B cell (primary cell): ENCODE measurements around the gene IGF1. TPM values are rescaled to one million over a fixed set of nuclear protein-coding genes. Genes with fewer than 3 reads are reported as not detected.

Experiments
- ATAC-seq: fragments of 200-7000 bp; cut with Tn5 transposase; one replicate; pipeline ENCODE4 v1.10.0; 2021; ENCODE audit warnings: low read depth, mild to moderate bottlenecking, moderate number of reproducible peaks, moderate library complexity
- CTCF ChIA-PET: fragments of 350-600 bp; sonication (Branson Sonifier 250); formaldehyde crosslinking; loops from one replicate; lab custom pipeline; 2021; ENCODE audit warnings: antibody characterized with exemption, inconsistent platforms; lab: Charles Lee
- POLR2A ChIA-PET: fragments of 350-600 bp; sonication (Branson Sonifier 250); formaldehyde crosslinking; loops from one replicate; lab custom pipeline; 2021; ENCODE audit warnings: antibody characterized with exemption; lab: Charles Lee
- DNase-seq: peaks from one replicate; pipeline ENCODE4 v3.0.0; 2013
- H2AFZ ChIP-seq: 2 replicates; pipeline ENCODE4 v1.6.1; 2012; ENCODE audit warnings: mild to moderate bottlenecking, low read depth, low read length; ENCODE audit not compliant: insufficient read depth, poor library complexity, severe bottlenecking
- H3K27ac ChIP-seq, 2 donors: 1 replicate in 1 of 2; 2 replicates in 1 of 2; pipeline ENCODE4 v1.5.1; 2012 to 2013; ENCODE audit warnings: low read length in 2 of 2, mild to moderate bottlenecking in 2 of 2, moderate library complexity in 1 of 2
- H3K27me3 ChIP-seq, 4 experiments: fragments of 200-600 bp in 1 of 4; sonication (generic) in 1 of 4; replicated peaks in 1 of 4; 1 replicate in 2 of 4; 2 replicates in 2 of 4; pipeline versions ENCODE4 v1.6.1 to v1.7.0; 2013 to 2016; ENCODE audit warnings: low read length in 3 of 4, mild to moderate bottlenecking in 2 of 4, mixed read lengths in 1 of 4, moderate library complexity in 1 of 4; ENCODE audit not compliant: insufficient read depth in 4 of 4, control insufficient read depth in 3 of 4; ENCODE audit errors: control extremely low read depth in 1 of 4
- H3K36me3 ChIP-seq, 2 experiments: replicated peaks in 1 of 2; 1 replicate in 1 of 2; 2 replicates in 1 of 2; pipeline versions ENCODE4 v1.6.1 to v1.7.1; 2013; ENCODE audit warnings: low read length in 1 of 2; ENCODE audit not compliant: insufficient read depth in 2 of 2, control insufficient read depth in 1 of 2; ENCODE audit errors: control extremely low read depth in 1 of 2, extremely low read depth in 1 of 2
- H3K4me1 ChIP-seq, 2 donors: fragments of 200-600 bp in 1 of 2; sonication (generic) in 1 of 2; 1 replicate in 1 of 2; 2 replicates in 1 of 2; pipeline versions ENCODE4 v1.5.1 to v1.6.1; 2013 to 2017; ENCODE audit warnings: low read length in 2 of 2; ENCODE audit not compliant: control insufficient read depth in 2 of 2, insufficient read depth in 2 of 2
- H3K4me2 ChIP-seq: replicated peaks from 2 replicates; pipeline ENCODE3; 2012; ENCODE audit warnings: mild to moderate bottlenecking, low read depth, low read length; ENCODE audit not compliant: poor library complexity, severe bottlenecking
- H3K4me3 ChIP-seq, 5 experiments: fragments of 200-600 bp in 1 of 5; sonication (generic) in 1 of 5; 1 replicate in 3 of 5; 2 replicates in 2 of 5; pipeline versions ENCODE4 v1.5.1 to v1.7.0; 2011 to 2016; ENCODE audit warnings: low read length in 4 of 5, mild to moderate bottlenecking in 4 of 5, low read depth in 2 of 5, control low read depth in 1 of 5, moderate library complexity in 1 of 5; ENCODE audit not compliant: insufficient read depth in 1 of 5; ENCODE audit errors: control extremely low read depth in 1 of 5, extremely low read depth in 1 of 5
- H3K79me2 ChIP-seq: fragments of 200-600 bp; sonication (generic); one replicate; pipeline ENCODE4 v1.6.0; 2016; ENCODE audit warnings: low read length; ENCODE audit not compliant: control insufficient read depth, insufficient read depth
- H3K9ac ChIP-seq: fragments of 200-600 bp; sonication (generic); 2 replicates; pipeline ENCODE4 v1.6.1; 2017; ENCODE audit warnings: mild to moderate bottlenecking, low read length, moderate library complexity
- H3K9me3 ChIP-seq, 3 donors: one replicate each; pipeline versions ENCODE4 v1.6.1 to v1.7.1; 2013; ENCODE audit warnings: low read length in 2 of 3; ENCODE audit not compliant: control insufficient read depth in 2 of 3, insufficient read depth in 1 of 3; ENCODE audit errors: control extremely low read depth in 1 of 3
- H4K20me1 ChIP-seq: 2 replicates; pipeline ENCODE4 v1.6.0; 2012; ENCODE audit warnings: mild to moderate bottlenecking, low read length; ENCODE audit not compliant: insufficient read depth, control insufficient read depth, poor library complexity, severe bottlenecking
- H3K27ac Mint-ChIP-seq: one replicate; pipeline ENCODE4 v1.8.0; 2021; ENCODE audit warnings: mixed read lengths
- H3K27me3 Mint-ChIP-seq: one replicate; pipeline ENCODE4 v1.8.0; 2021; ENCODE audit warnings: mixed read lengths
- H3K4me1 Mint-ChIP-seq: one replicate; pipeline ENCODE4 v1.8.0; 2021; ENCODE audit warnings: mixed read lengths
- H3K4me3 Mint-ChIP-seq: one replicate; pipeline ENCODE4 v1.8.0; 2021; ENCODE audit warnings: mixed read lengths
- H3K9me3 Mint-ChIP-seq: one replicate; pipeline ENCODE4 v1.8.0; 2022; ENCODE audit warnings: mixed read lengths; ENCODE audit not compliant: insufficient read depth
- EZH2 ChIP-seq: IDR thresholded peaks from 2 replicates; pipeline ENCODE4 v1.6.1; 2012; ENCODE audit warnings: borderline replicate concordance, low read depth, mild to moderate bottlenecking, moderate library complexity, low read length; ENCODE audit not compliant: insufficient read depth, poor library complexity, severe bottlenecking
- WGBS: methylation state at CpG from one replicate; pipeline ENCODE4 v1.1.5; 2013; ENCODE audit warnings: missing lambda C conversion rate; ENCODE audit not compliant: insufficient coverage; 5-methylcytosine and 5-hydroxymethylcytosine counted together
- intact Hi-C: fragments of 100-400 bp; cut with micrococcal nuclease; formaldehyde crosslinking; loops from one replicate; pipeline ENCODE4 v1.10.0; 2022
- polyA plus RNA-seq: library from polyadenylated mRNA; depleted of rRNA; stranded (reverse); fragments of >200 nt; gene quantifications from 2 replicates; pipeline ENCODE4 v1.2.3, GENCODE V29; 2012
- total RNA-seq, 2 donors: library from RNA; stranded (reverse); fragments of 120-200 nt in 1 of 2; gene quantifications; 1 replicate in 1 of 2; 2 replicates in 1 of 2; pipeline versions ENCODE4 v1.2.3 to v1.2.4, GENCODE V29; 2013 to 2022
- TF ChIP-seq, protein P1 (sequence below): fragments of 200-600 bp; IDR thresholded peaks from one replicate; pipeline ENCODE4 v1.8.0; 2022; ENCODE audit warnings: antibody characterized with exemption, mild to moderate bottlenecking

Gene IGF1
- total and polyA plus RNA-seq, 2 donors (not counting 1 experiment from before 2014, with no cell fraction given) = 0.21 TPM; not detected in 1

DNA sequence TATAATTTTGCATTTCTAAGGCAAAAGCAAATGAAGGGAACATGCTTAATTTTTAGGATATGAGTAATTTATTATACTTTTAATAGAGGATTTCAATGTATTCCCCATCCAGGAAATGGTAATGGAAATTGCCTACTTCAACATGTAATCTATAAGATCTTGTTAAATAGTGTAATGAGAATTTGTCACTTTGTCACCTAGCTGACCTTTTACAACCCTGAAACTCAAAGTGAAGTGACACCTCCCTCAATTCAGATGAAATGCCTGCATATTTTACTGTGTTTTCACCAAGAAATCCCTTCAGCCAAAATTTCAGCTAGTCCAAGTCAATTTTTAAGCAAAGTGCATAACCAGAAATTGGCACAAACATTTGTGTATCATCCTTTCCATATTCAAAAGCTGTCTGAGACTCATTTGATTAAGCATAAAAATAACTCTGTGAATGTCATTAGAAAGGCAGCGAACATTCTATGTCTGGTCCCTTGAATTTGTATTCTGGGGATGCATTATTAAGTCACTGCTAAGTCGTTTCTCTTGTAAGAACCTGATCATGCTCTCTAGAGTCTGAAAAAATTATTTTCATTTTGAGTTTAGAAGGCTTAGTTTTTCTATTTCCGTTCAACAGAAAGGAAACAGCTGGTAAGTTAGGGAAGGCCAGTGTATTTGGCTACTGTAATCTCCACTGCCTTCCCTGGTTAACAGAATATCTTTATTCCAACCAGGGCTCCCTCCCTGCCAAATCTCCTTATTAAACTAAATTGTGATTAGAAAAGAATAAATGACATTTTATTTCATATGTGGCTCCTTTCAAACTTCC, 100.8 kb downstream of the IGF1 start:
- intact Hi-C loops = no loop called here
- no peak overlapping the region for H3K4me3 ChIP-seq
- no peaks in the 10 kb centered on the region for H3K4me1 ChIP-seq

DNA sequence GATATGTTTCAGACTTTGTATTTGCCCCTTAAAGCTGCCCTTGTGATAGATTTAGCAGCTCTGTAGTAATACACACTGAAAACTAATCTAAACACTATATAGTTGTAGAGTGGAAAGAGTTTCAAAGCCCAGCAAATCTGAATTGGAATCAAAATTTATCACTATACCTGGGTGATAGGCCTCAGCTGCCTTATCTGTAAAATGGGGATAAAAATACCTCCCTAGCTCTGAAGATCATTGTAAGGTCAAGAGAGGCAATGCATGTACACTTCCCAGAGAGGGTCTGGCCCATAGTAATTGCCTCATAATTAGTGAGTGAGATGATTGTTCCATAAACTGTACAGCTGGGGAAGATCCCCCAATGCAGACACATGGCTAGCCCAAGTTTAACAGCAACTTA, 103.6 kb downstream of the IGF1 start:
- Mint-ChIP-seq H3K27me3 (peaks cover 4% of the 10 kb centered on the region), H3K4me1 (no peaks in the 10 kb centered on the region), H3K27ac (no peak overlapping the region), H3K4me3 (no peak overlapping the region), H3K9me3 (no peaks in the 10 kb centered on the region)
- Histone ChIP-seq H3K36me3 (no peaks in the 10 kb centered on the region), H3K9ac (no peak overlapping the region), H3K9me3 (peaks cover 0 to 1% (median 0%) of the 10 kb centered on the region in 3 donors), H2AFZ (no peak overlapping the region), H3K27me3 (no peaks in the 10 kb centered on the region), H4K20me1 (no peaks in the 10 kb centered on the region), H3K27ac (no peak overlapping the region), H3K4me2 (no peak overlapping the region), H3K4me3 (no peak overlapping the region), H3K79me2 (no peaks in the 10 kb centered on the region), H3K4me1 (no peaks in the 10 kb centered on the region)
- ChIA-PET CTCF (no interaction called here), POLR2A (no interaction called here)
- TF ChIP-seq EZH2 = no peak
- TF ChIP-seq, protein P1, sequence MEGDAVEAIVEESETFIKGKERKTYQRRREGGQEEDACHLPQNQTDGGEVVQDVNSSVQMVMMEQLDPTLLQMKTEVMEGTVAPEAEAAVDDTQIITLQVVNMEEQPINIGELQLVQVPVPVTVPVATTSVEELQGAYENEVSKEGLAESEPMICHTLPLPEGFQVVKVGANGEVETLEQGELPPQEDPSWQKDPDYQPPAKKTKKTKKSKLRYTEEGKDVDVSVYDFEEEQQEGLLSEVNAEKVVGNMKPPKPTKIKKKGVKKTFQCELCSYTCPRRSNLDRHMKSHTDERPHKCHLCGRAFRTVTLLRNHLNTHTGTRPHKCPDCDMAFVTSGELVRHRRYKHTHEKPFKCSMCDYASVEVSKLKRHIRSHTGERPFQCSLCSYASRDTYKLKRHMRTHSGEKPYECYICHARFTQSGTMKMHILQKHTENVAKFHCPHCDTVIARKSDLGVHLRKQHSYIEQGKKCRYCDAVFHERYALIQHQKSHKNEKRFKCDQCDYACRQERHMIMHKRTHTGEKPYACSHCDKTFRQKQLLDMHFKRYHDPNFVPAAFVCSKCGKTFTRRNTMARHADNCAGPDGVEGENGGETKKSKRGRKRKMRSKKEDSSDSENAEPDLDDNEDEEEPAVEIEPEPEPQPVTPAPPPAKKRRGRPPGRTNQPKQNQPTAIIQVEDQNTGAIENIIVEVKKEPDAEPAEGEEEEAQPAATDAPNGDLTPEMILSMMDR = no peak
- intact Hi-C loops = no loop called here
- no peak for ATAC-seq
- DNase-seq = no peak

More for the DNA sequence above, 100.8 kb downstream of the IGF1 start:
- H3K9me3 Mint-ChIP-seq = peaks cover 2% of the 10 kb centered on the region
- no peak for ATAC-seq
- no peaks in the 10 kb centered on the region for H3K4me1 Mint-ChIP-seq
- H3K27ac Mint-ChIP-seq = no peak overlapping the region
- TF ChIP-seq, protein P1 = no peak
- TF ChIP-seq EZH2 = no peak
- Histone ChIP-seq H3K36me3 (no peaks in the 10 kb centered on the region), H3K27me3 (no peaks in the 10 kb centered on the region), H3K27ac (no peak overlapping the region), H2AFZ (no peak overlapping the region), H3K9me3 (peaks cover 0 to 4% (median 1%) of the 10 kb centered on the region in 3 donors), H3K9ac (no peak overlapping the region), H3K4me2 (no peak overlapping the region), H4K20me1 (no peaks in the 10 kb centered on the region), H3K79me2 (no peaks in the 10 kb centered on the region)
- no CpG with 5 or more reads among the region's 3 CpGs for WGBS
- H3K4me3 Mint-ChIP-seq = no peak overlapping the region
- no peak for DNase-seq
- peaks cover 4% of the 10 kb centered on the region for H3K27me3 Mint-ChIP-seq
- ChIA-PET POLR2A (no interaction called here), CTCF (no interaction called here)
